CD14-positive monocyte (primary cell): ENCODE results near the gene ZNF672. TPM values are rescaled to one million over a fixed set of nuclear protein-coding genes. Genes with fewer than 3 reads are reported as not detected.

Source experiments
- DNase-seq, 3 donors: peaks; one replicate each; pipeline ENCODE4 v3.0.0-alpha.2; 2011 to 2022
- H2AFZ ChIP-seq: 2 replicates; pipeline ENCODE4 v1.6.0; 2012; ENCODE audit warnings: mild to moderate bottlenecking, low read depth, low read length, inconsistent platforms; ENCODE audit not compliant: insufficient read depth, poor library complexity, severe bottlenecking
- H3K27ac ChIP-seq, 2 donors: 1 replicate in 1 of 2; 2 replicates in 1 of 2; pipeline ENCODE4 v1.5.1; 2012 to 2013; ENCODE audit warnings: low read length in 2 of 2, control low read depth in 1 of 2, inconsistent platforms in 1 of 2, low read depth in 1 of 2, mild to moderate bottlenecking in 1 of 2
- H3K27me3 ChIP-seq, 2 donors: one replicate each; pipeline versions ENCODE4 v1.6.0 to v1.6.1; 2011 to 2013; ENCODE audit warnings: low read length in 2 of 2; ENCODE audit not compliant: control insufficient read depth in 2 of 2, insufficient read depth in 2 of 2
- H3K36me3 ChIP-seq, 2 donors: replicated peaks in 1 of 2; 1 replicate in 1 of 2; 2 replicates in 1 of 2; pipeline versions ENCODE4 v1.5.1 to v1.6.1; 2012 to 2013; ENCODE audit warnings: low read length in 2 of 2, control low read depth in 1 of 2, inconsistent platforms in 1 of 2, mild to moderate bottlenecking in 1 of 2; ENCODE audit not compliant: insufficient read depth in 2 of 2, control insufficient read depth in 1 of 2
- H3K4me1 ChIP-seq, 2 donors: 1 replicate in 1 of 2; 2 replicates in 1 of 2; pipeline versions ENCODE4 v1.5.1 to v1.6.1; 2012 to 2013; ENCODE audit warnings: low read length in 2 of 2, control low read depth in 1 of 2, inconsistent platforms in 1 of 2, mild to moderate bottlenecking in 1 of 2, moderate library complexity in 1 of 2; ENCODE audit not compliant: insufficient read depth in 2 of 2, control insufficient read depth in 1 of 2
- H3K4me2 ChIP-seq: replicated peaks from 2 replicates; pipeline ENCODE3; 2012; ENCODE audit warnings: low read length, moderate library complexity, mild to moderate bottlenecking; ENCODE audit not compliant: poor library complexity, severe bottlenecking; ENCODE audit errors: extremely low read depth
- H3K4me3 ChIP-seq, 3 experiments: fragments of 200-600 bp in 1 of 3; sonication (generic) in 1 of 3; replicated peaks in 1 of 3; 1 replicate in 2 of 3; 2 replicates in 1 of 3; pipeline ENCODE4 v1.5.1; 2011 to 2013; ENCODE audit warnings: low read length in 3 of 3, mild to moderate bottlenecking in 3 of 3, control low read depth in 2 of 3, low read depth in 2 of 3, inconsistent platforms in 1 of 3, moderate library complexity in 1 of 3
- H3K79me2 ChIP-seq: 2 replicates; pipeline ENCODE4 v1.6.0; 2012; ENCODE audit warnings: mild to moderate bottlenecking, control low read depth, inconsistent platforms, low read length, moderate library complexity; ENCODE audit not compliant: insufficient read depth
- H3K9ac ChIP-seq: 2 replicates; pipeline ENCODE4 v1.6.0; 2017; ENCODE audit warnings: low read length, mild to moderate bottlenecking; ENCODE audit not compliant: insufficient read depth, poor library complexity, severe bottlenecking
- H3K9me3 ChIP-seq, 2 donors: replicated peaks in 1 of 2; 1 replicate in 1 of 2; 2 replicates in 1 of 2; pipeline versions ENCODE4 v1.5.1 to v1.6.1; 2012 to 2013; ENCODE audit warnings: low read length in 2 of 2, control low read depth in 1 of 2; ENCODE audit not compliant: control insufficient read depth in 1 of 2, insufficient read depth in 1 of 2
- H4K20me1 ChIP-seq: 2 replicates; pipeline ENCODE4 v1.6.0; 2012; ENCODE audit warnings: mild to moderate bottlenecking, low read length, control low read depth, moderate library complexity; ENCODE audit not compliant: insufficient read depth
- H3K27ac Mint-ChIP-seq, 7 donors: one replicate each; pipeline ENCODE4 v1.8.0; 2020; ENCODE audit warnings: mild to moderate bottlenecking in 7 of 7, mixed read lengths in 7 of 7, moderate library complexity in 6 of 7, inconsistent platforms in 2 of 7
- H3K27me3 Mint-ChIP-seq, 3 donors: one replicate each; pipeline ENCODE4 v1.8.0; 2021 to 2022; ENCODE audit warnings: low read depth in 3 of 3, mild to moderate bottlenecking in 3 of 3, mixed read lengths in 3 of 3, moderate library complexity in 3 of 3, inconsistent platforms in 1 of 3
- H3K36me3 Mint-ChIP-seq, 2 donors: one replicate each; pipeline ENCODE4 v1.8.0; 2020; ENCODE audit warnings: mixed read lengths in 2 of 2, inconsistent platforms in 1 of 2, mild to moderate bottlenecking in 1 of 2
- H3K4me1 Mint-ChIP-seq: one replicate; pipeline ENCODE4 v1.8.0; 2020; ENCODE audit warnings: mild to moderate bottlenecking, mixed read lengths
- H3K4me3 Mint-ChIP-seq, 2 donors: one replicate each; pipeline ENCODE4 v1.8.0; 2020; ENCODE audit warnings: mild to moderate bottlenecking in 2 of 2, mixed read lengths in 2 of 2, moderate library complexity in 1 of 2
- H3K9me3 Mint-ChIP-seq, 7 donors: one replicate each; pipeline ENCODE4 v1.8.0; 2020 to 2022; ENCODE audit warnings: mixed read lengths in 7 of 7, mild to moderate bottlenecking in 6 of 7, moderate library complexity in 6 of 7, inconsistent platforms in 2 of 7
- CTCF ChIP-seq: fragments of 200-600 bp; IDR thresholded peaks from one replicate; pipeline ENCODE4 v1.8.0; 2022; ENCODE audit warnings: antibody characterized with exemption, mild to moderate bottlenecking
- WGBS: methylation state at CpG from one replicate; pipeline ENCODE4 v1.1.5; 2013; ENCODE audit warnings: missing lambda C conversion rate; ENCODE audit not compliant: insufficient coverage; 5-methylcytosine and 5-hydroxymethylcytosine counted together
- intact Hi-C, 2 donors: fragments of 100-400 bp; cut with micrococcal nuclease; formaldehyde crosslinking; loops; one replicate each; pipeline versions ENCODE4 v1.15.0 to v1.15.1; 2023
- polyA plus RNA-seq, 3 donors: library from polyadenylated mRNA; depleted of rRNA in 1 of 3; unstranded in 2 of 3; stranded (reverse) in 1 of 3; fragments of 300-500 nt in 2 of 3; fragments of >200 nt in 1 of 3; fragmentation: Illumina TruSeq in 2 of 3; gene quantifications; 1 replicate in 2 of 3; 2 replicates in 1 of 3; pipeline ENCODE4 v1.2.3, GENCODE V29; 2012 to 2021

ZNF672 gene
- polyA plus RNA-seq, 3 donors: 21.2 to 23.9 (median 23.4) TPM

- H3K4me3 ChIP-seq: no peak overlapping the region
- no peak overlapping the region for H3K27ac ChIP-seq
- no peak overlapping the region for H3K4me3 Mint-ChIP-seq
- intact Hi-C loops: no loop called here
- no peaks in the 10 kb centered on the region for H3K27me3 ChIP-seq
- no peaks in the 10 kb centered on the region for H3K9me3 ChIP-seq
- H3K36me3 Mint-ChIP-seq: no peaks in the 10 kb centered on the region
- TF ChIP-seq CTCF: no peak
- no peak overlapping the region for H3K27ac Mint-ChIP-seq
- no peak overlapping the region for H2AFZ ChIP-seq
- H3K79me2 ChIP-seq: no peaks in the 10 kb centered on the region
- no peak overlapping the region for H3K4me2 ChIP-seq
- H3K9ac ChIP-seq: no peak overlapping the region
- no peaks in the 10 kb centered on the region for H3K4me1 Mint-ChIP-seq
- no CpG with 5 or more reads among the region's 1 CpG for WGBS
- H3K27me3 Mint-ChIP-seq: peaks cover 0 to 3% (median 0%) of the 10 kb centered on the region in 3 donors
- DNase-seq: no peak
- H4K20me1 ChIP-seq: no peaks in the 10 kb centered on the region
- no peaks in the 10 kb centered on the region for H3K36me3 ChIP-seq
- H3K4me1 ChIP-seq: no peaks in the 10 kb centered on the region
- H3K9me3 Mint-ChIP-seq: peaks cover 0 to 4% (median 0%) of the 10 kb centered on the region in 7 donors
Measured at GRCh38 chr1:248884632-248885295, 46.7 kb downstream of the ZNF672 start.

GRCh38 chr1:248885646-248886045, 47.6 kb downstream of the ZNF672 start:
- Histone ChIP-seq H3K79me2 (no peaks in the 10 kb centered on the region), H3K9ac (no peak overlapping the region), H2AFZ (no peak overlapping the region), H3K27ac (no peak overlapping the region), H4K20me1 (no peaks in the 10 kb centered on the region), H3K36me3 (no peaks in the 10 kb centered on the region), H3K4me1 (no peaks in the 10 kb centered on the region), H3K4me2 (no peak overlapping the region), H3K4me3 (no peak overlapping the region), H3K9me3 (no peaks in the 10 kb centered on the region), H3K27me3 (no peaks in the 10 kb centered on the region)
- Mint-ChIP-seq H3K36me3 (no peaks in the 10 kb centered on the region), H3K4me3 (no peak overlapping the region), H3K27ac (no peak overlapping the region), H3K9me3 (peaks cover 0 to 4% (median 0%) of the 10 kb centered on the region in 7 donors), H3K4me1 (no peaks in the 10 kb centered on the region), H3K27me3 (peaks cover 0 to 3% (median 2%) of the 10 kb centered on the region in 3 donors)
- no peak for TF ChIP-seq CTCF
- no peak for DNase-seq
- intact Hi-C loops: no loop called here
- WGBS: no CpG with 5 or more reads among the region's 1 CpG
